HepG2 (cell line): ENCODE measurements around the gene AGER. TPM values are rescaled to one million over a fixed set of nuclear protein-coding genes. Genes with fewer than 3 reads are reported as not detected.

ENCODE experiments used
- ATM ChIP-seq: fragments of 450-650 bp; IDR thresholded peaks from 2 replicates; pipeline ENCODE4 v1.7.1; 2017; ENCODE audit warnings: mild to moderate bottlenecking, borderline replicate concordance
- EZH2 ChIP-seq: conservative IDR thresholded peaks from 2 replicates; pipeline ENCODE4 v1.6.1; 2012; ENCODE audit warnings: mild to moderate bottlenecking, low read depth, low read length, moderate library complexity
- FOXO4 ChIP-seq: sonication (generic); formaldehyde crosslinking; conservative IDR thresholded peaks from 2 replicates; pipeline ENCODE4 v1.8.1; 2023; ENCODE audit warnings: missing genetic modification reagents
- HHEX ChIP-seq: IDR thresholded peaks from 2 replicates; pipeline ENCODE4 v1.6.1; 2016; ENCODE audit warnings: control low read depth
- PRDM10 ChIP-seq: sonication (generic); formaldehyde crosslinking; IDR thresholded peaks from 2 replicates; pipeline ENCODE4 v1.4.0; 2020; ENCODE audit warnings: low read depth, missing genetic modification reagents
- RFX5 ChIP-seq: IDR thresholded peaks from 2 replicates; pipeline ENCODE4 v1.6.1; 2011; ENCODE audit warnings: low read depth, low read length, improper control_type of control experiment
- RXRA ChIP-seq: sonication (generic); formaldehyde crosslinking; IDR thresholded peaks from 2 replicates; pipeline ENCODE4 v1.5.1; 2020; ENCODE audit warnings: missing genetic modification reagents
- SOX5 ChIP-seq: IDR thresholded peaks from 2 replicates; pipeline ENCODE4 v1.6.1; 2016; ENCODE audit warnings: borderline replicate concordance
- SP140L ChIP-seq: sonication (generic); formaldehyde crosslinking; IDR thresholded peaks from 2 replicates; pipeline ENCODE4 v1.4.0; 2020; ENCODE audit warnings: missing genetic modification reagents, borderline replicate concordance
- TRIM24 ChIP-seq: sonication (generic); formaldehyde crosslinking; IDR thresholded peaks from 2 replicates; pipeline ENCODE4 v1.8.0; 2022; ENCODE audit warnings: mild to moderate bottlenecking, missing genetic modification reagents
- YY1 ChIP-seq: IDR thresholded peaks from 2 replicates; pipeline ENCODE4 v1.6.1; 2011; ENCODE audit warnings: low read length, low read depth, moderate library complexity, mild to moderate bottlenecking; ENCODE audit not compliant: insufficient read depth, insufficient replicate concordance
- ZNF660 ChIP-seq: sonication (generic); formaldehyde crosslinking; IDR thresholded peaks from 2 replicates; pipeline ENCODE4 v1.5.1; 2020; ENCODE audit warnings: mild to moderate bottlenecking, low read depth, missing genetic modification reagents, borderline replicate concordance
- ZNF850 ChIP-seq: sonication (generic); formaldehyde crosslinking; conservative IDR thresholded peaks from 2 replicates; pipeline ENCODE4 v1.9.0; 2021; ENCODE audit warnings: mild to moderate bottlenecking, missing genetic modification reagents
- polyA plus RNA-seq, 8 experiments: library from polyadenylated mRNA; depleted of rRNA in 3 of 8; stranded (reverse) in 7 of 8; unstranded in 1 of 8; fragments of >200 nt; fragmentation: Illumina TruSeq in 4 of 8; extraction: Trizol in 4 of 8; gene quantifications; 2 replicates each; pipeline versions ENCODE4 v1.2.1 to v1.2.3, GENCODE V29; 2011 to 2016; ENCODE audit warnings: low read depth in 4 of 8, missing spikeins in 1 of 8, mixed read lengths in 1 of 8; ENCODE audit not compliant: insufficient read depth in 1 of 8
- total RNA-seq, 5 experiments: library from RNA; depleted of rRNA; stranded (reverse); fragments of >200 nt; fragmentation: Illumina TruSeq; extraction: Trizol; gene quantifications; 2 replicates each; pipeline ENCODE4 v1.2.3, GENCODE V29; 2016; ENCODE audit warnings: low read depth in 1 of 5
- TF ChIP-seq, protein P1 (sequence below): sonication (generic); formaldehyde crosslinking; IDR thresholded peaks from 2 replicates; pipeline ENCODE4 v1.4.0; 2020; ENCODE audit warnings: missing genetic modification reagents

Gene AGER
- total and polyA plus RNA-seq, 2 of the 13 experiments (the other 11 are each of a cell fraction or from before 2014, with no cell fraction given), result 1.9 to 5.1 TPM

DNA sequence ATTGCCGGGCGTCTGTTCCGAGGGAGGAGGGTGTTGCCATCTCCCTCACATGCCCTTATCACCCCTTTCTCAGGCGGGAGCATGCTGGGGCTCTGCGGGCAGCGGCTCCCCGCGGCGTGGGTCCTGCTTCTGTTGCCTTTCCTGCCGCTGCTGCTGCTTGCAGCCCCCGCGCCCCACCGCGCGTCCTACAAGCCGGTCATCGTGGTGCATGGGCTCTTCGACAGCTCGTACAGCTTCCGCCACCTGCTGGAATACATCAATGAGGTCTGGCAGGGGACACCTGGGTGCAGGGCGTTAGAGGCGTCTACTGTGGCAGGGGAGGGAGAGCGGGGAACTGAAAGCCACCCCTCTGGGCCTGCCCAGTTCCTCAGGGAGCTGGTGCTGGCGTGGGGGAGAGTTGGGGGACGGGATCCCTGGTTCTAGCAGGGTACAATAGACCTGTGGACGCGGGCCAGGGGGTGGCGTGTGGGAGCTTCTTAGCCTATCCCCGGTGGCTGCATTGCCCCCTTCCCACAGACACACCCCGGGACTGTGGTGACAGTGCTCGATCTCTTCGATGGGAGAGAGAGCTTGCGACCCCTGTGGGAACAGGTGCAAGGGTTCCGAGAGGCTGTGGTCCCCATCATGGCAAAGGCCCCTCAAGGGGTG is 29.4 kb downstream of the AGER start (continued):
- no peak for TF ChIP-seq FOXO4 (CRISPR knock-in tag)
- no peak for TF ChIP-seq ZNF850 (CRISPR knock-in tag)
- TF ChIP-seq, protein P1, sequence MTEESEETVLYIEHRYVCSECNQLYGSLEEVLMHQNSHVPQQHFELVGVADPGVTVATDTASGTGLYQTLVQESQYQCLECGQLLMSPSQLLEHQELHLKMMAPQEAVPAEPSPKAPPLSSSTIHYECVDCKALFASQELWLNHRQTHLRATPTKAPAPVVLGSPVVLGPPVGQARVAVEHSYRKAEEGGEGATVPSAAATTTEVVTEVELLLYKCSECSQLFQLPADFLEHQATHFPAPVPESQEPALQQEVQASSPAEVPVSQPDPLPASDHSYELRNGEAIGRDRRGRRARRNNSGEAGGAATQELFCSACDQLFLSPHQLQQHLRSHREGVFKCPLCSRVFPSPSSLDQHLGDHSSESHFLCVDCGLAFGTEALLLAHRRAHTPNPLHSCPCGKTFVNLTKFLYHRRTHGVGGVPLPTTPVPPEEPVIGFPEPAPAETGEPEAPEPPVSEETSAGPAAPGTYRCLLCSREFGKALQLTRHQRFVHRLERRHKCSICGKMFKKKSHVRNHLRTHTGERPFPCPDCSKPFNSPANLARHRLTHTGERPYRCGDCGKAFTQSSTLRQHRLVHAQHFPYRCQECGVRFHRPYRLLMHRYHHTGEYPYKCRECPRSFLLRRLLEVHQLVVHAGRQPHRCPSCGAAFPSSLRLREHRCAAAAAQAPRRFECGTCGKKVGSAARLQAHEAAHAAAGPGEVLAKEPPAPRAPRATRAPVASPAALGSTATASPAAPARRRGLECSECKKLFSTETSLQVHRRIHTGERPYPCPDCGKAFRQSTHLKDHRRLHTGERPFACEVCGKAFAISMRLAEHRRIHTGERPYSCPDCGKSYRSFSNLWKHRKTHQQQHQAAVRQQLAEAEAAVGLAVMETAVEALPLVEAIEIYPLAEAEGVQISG (CRISPR knock-in tag), result no peak
- no peak for TF ChIP-seq EZH2
- no peak for TF ChIP-seq TRIM24 (CRISPR knock-in tag)
- TF ChIP-seq SOX5, result no peak
- TF ChIP-seq HHEX, result no peak
- TF ChIP-seq YY1, result peak; percentile 55
- TF ChIP-seq RXRA, result peak; percentile 58; the same call in 1 of the 2 replicates
- TF ChIP-seq RFX5, result peak; percentile 10; the same call in 1 of the 2 replicates
- TF ChIP-seq ZNF660 (CRISPR knock-in tag), result no peak
- no peak for TF ChIP-seq SP140L (CRISPR knock-in tag)
- 0 out of 2 replicates have a peak, but pooled peaks have one; percentile 60 for TF ChIP-seq PRDM10 (CRISPR knock-in tag)
- no peak for TF ChIP-seq ATM
